GM12878 (cell line): ENCODE results near the gene PAM16. TPM values are rescaled to one million over a fixed set of nuclear protein-coding genes. Genes with fewer than 3 reads are reported as not detected.

Experiments
- ATAC-seq: fragments of 200-7000 bp; cut with Tn5 transposase; 3 replicates; pipeline ENCODE4 v1.9.1; 2020; ENCODE audit warnings: mild to moderate bottlenecking, moderate library complexity
- BruUV-seq: library from RNA; stranded (reverse); fragments of 400-500 nt; replicated peaks from 2 replicates; lab custom pipeline; 2021; lab: Mats Ljungman, UMichigan
- CTCF ChIA-PET: fragments of 300-600 bp; sonication (Branson Sonifier 250); formaldehyde crosslinking; extraction: SDS; loops from one replicate; lab custom pipeline; 2021; ENCODE audit warnings: inconsistent platforms; lab: Yijun Ruan, JAX
- POLR2A ChIA-PET: fragments of 350-600 bp; formaldehyde crosslinking; extraction: SDS; loops from one replicate; lab custom pipeline; 2021; ENCODE audit warnings: inconsistent platforms; lab: Charles Lee
- RAD21 ChIA-PET: fragments of 300-600 bp; sonication (Branson Sonifier 250); formaldehyde crosslinking; loops from one replicate; lab custom pipeline; 2023; ENCODE audit warnings: antibody characterized with exemption; ENCODE audit not compliant: unreplicated experiment; lab: Charles Lee
- SMC1A ChIA-PET: fragments of 300-600 bp; sonication (Branson Sonifier 250); formaldehyde crosslinking; loops from one replicate; lab custom pipeline; 2023; ENCODE audit not compliant: unreplicated experiment, uncharacterized antibody; lab: Charles Lee
- DNase-seq: peaks from one replicate; pipeline ENCODE4 v3.0.0-alpha.2; 2011; ENCODE audit warnings: low read depth, low spot score
- FAIRE-seq: peaks from 3 replicates; lab custom pipeline; 2011; peaks lifted over from hg19 to GRCh38; lab: Jason Lieb, UNC
- H2AFZ ChIP-seq: 2 replicates; pipeline ENCODE4 v1.6.0; 2011; ENCODE audit warnings: low read depth, low read length, control low read depth; ENCODE audit not compliant: control insufficient read depth
- H3K27ac ChIP-seq: 2 replicates; pipeline ENCODE4 v1.5.1; 2011; ENCODE audit warnings: control low read depth; ENCODE audit not compliant: control insufficient read depth, insufficient read depth
- H3K27me3 ChIP-seq, 2 experiments: replicated peaks in 1 of 2; 2 replicates each; pipeline versions ENCODE4 v1.6.0 to v1.6.1; 2011; ENCODE audit warnings: low read length in 1 of 2; ENCODE audit not compliant: control insufficient read depth in 2 of 2, insufficient read depth in 2 of 2
- H3K36me3 ChIP-seq, 2 experiments: 2 replicates each; pipeline ENCODE4 v1.5.1; 2011; ENCODE audit warnings: low read length in 1 of 2; ENCODE audit not compliant: control insufficient read depth in 2 of 2, insufficient read depth in 2 of 2
- H3K4me1 ChIP-seq: 2 replicates; pipeline ENCODE4 v1.6.1; 2011; ENCODE audit warnings: mild to moderate bottlenecking, low read length, moderate library complexity, mixed read lengths; ENCODE audit not compliant: control insufficient read depth, insufficient read depth
- H3K4me2 ChIP-seq: 2 replicates; pipeline ENCODE4 v1.6.0; 2011; ENCODE audit warnings: control low read depth; ENCODE audit not compliant: control insufficient read depth, insufficient read depth
- H3K4me3 ChIP-seq: fragments of 200-600 bp; sonication (generic); 2 replicates; pipeline ENCODE4 v1.5.1; 2016
- H3K79me2 ChIP-seq: 2 replicates; pipeline ENCODE4 v1.6.0; 2011; ENCODE audit warnings: low read length; ENCODE audit not compliant: control insufficient read depth, insufficient read depth
- H3K9ac ChIP-seq: 2 replicates; pipeline ENCODE4 v1.8.0; 2011; ENCODE audit warnings: low read length, control low read depth, mixed read lengths; ENCODE audit not compliant: control insufficient read depth, insufficient read depth
- H3K9me3 ChIP-seq: replicated peaks from 3 replicates; pipeline ENCODE4 v1.5.1; 2011; ENCODE audit warnings: mild to moderate bottlenecking, low read length; ENCODE audit not compliant: control insufficient read depth, insufficient read depth
- H4K20me1 ChIP-seq: 2 replicates; pipeline ENCODE4 v1.6.0; 2011; ENCODE audit not compliant: control insufficient read depth, insufficient read depth
- IKZF1 ChIP-seq: fragments of 450-650 bp; conservative IDR thresholded peaks from 2 replicates; pipeline ENCODE4 v1.6.1; 2017; ENCODE audit warnings: antibody characterized with exemption, mild to moderate bottlenecking
- NFYB ChIP-seq: IDR thresholded peaks from 2 replicates; pipeline ENCODE4 v1.6.1; 2011; ENCODE audit warnings: low read depth, mild to moderate bottlenecking, low read length, improper control_type of control experiment, moderate library complexity; ENCODE audit not compliant: insufficient read depth
- NR2F1 ChIP-seq: fragments of 450-650 bp; conservative IDR thresholded peaks from 2 replicates; pipeline ENCODE4 v1.6.1; 2017; ENCODE audit warnings: mild to moderate bottlenecking
- PAX5 ChIP-seq: IDR thresholded peaks from 2 replicates; pipeline ENCODE4 v1.6.1; 2011; ENCODE audit warnings: low read depth, low read length, borderline replicate concordance
- POLR2A ChIP-seq: IDR thresholded peaks from 2 replicates; pipeline ENCODE4 v1.6.1; 2011; ENCODE audit warnings: low read depth, mild to moderate bottlenecking, low read length
- SP1 ChIP-seq: IDR thresholded peaks from one replicate; pipeline ENCODE4 v1.6.1; 2011; ENCODE audit warnings: low read depth, low read length
- TARDBP ChIP-seq: IDR thresholded peaks from 2 replicates; pipeline ENCODE4 v1.6.1; 2016; ENCODE audit warnings: borderline replicate concordance
- TCF12 ChIP-seq: IDR thresholded peaks from 2 replicates; pipeline ENCODE4 v1.6.1; 2011; ENCODE audit warnings: low read depth, mild to moderate bottlenecking, low read length
- WGBS: methylation state at CpG from one replicate; pipeline ENCODE4 v1.1.6; 2016; ENCODE audit warnings: low lambda C conversion rate; ENCODE audit not compliant: insufficient replicate concordance, insufficient coverage; ENCODE audit errors: missing lambda C conversion rate; 5-methylcytosine and 5-hydroxymethylcytosine counted together
- in situ Hi-C: fragments of 300-500 bp; cut with MboI; formaldehyde crosslinking; loops from 9 replicates; pipeline ENCODE4 v1.14.3; 2018; ENCODE audit warnings: mixed read lengths
- intact Hi-C: fragments of 100-400 bp; cut with micrococcal nuclease; formaldehyde crosslinking; loops from one replicate; pipeline ENCODE4 v1.14.2; 2022; ENCODE audit not compliant: unreplicated experiment
- polyA plus RNA-seq, 11 experiments: library from polyadenylated mRNA; depleted of rRNA in 4 of 11; unstranded in 6 of 11; stranded (reverse) in 5 of 11; fragments of >200 nt; fragmentation: Nextera tagmentation in 4 of 11; fragmentation: Illumina TruSeq in 1 of 11; extraction: Ambion mirVana in 4 of 11; extraction: Trizol in 1 of 11; gene quantifications; 1 replicate in 1 of 11; 2 replicates in 10 of 11; pipeline versions ENCODE4 v1.2.1 to v1.2.3, GENCODE V29; 2011 to 2016; ENCODE audit warnings: inconsistent platforms in 2 of 11, missing spikeins in 2 of 11, low read depth in 1 of 11
- total RNA-seq, 4 experiments: library from RNA; depleted of rRNA in 3 of 4; stranded (reverse); fragments of >200 nt in 3 of 4; fragmentation: Illumina TruSeq in 1 of 4; extraction: Trizol in 1 of 4; gene quantifications; 2 replicates each; pipeline versions ENCODE4 v1.2.1 to v1.2.3, GENCODE V29; 2013 to 2021
- TF ChIP-seq, protein P1 (sequence below): fragments of 450-650 bp; IDR thresholded peaks from 2 replicates; pipeline ENCODE4 v1.6.1; 2017; ENCODE audit warnings: mild to moderate bottlenecking, moderate library complexity
- TF ChIP-seq, protein P2 (sequence below): fragments of 150-350 bp; IDR thresholded peaks from 2 replicates; pipeline ENCODE4 v1.6.1; 2016; ENCODE audit warnings: low read depth, low read length
- TF ChIP-seq, protein P3 (sequence below): IDR thresholded peaks from 2 replicates; pipeline ENCODE4 v1.6.1; 2012; ENCODE audit warnings: low read depth, low read length, improper control_type of control experiment
- TF ChIP-seq, protein P4 (sequence below): fragments of 450-650 bp; IDR thresholded peaks from 2 replicates; pipeline ENCODE4 v1.6.1; 2017; ENCODE audit warnings: mild to moderate bottlenecking
- TF ChIP-seq, protein P5 (sequence below): IDR thresholded peaks from 2 replicates; pipeline ENCODE4 v1.6.1; 2011; ENCODE audit warnings: low read depth, low read length, improper control_type of control experiment, borderline replicate concordance

The PAM16 gene
- total and polyA plus RNA-seq, 10 of the 15 experiments (the other 5 are each of a cell fraction or from before 2014, with no cell fraction given): 18.5 to 94.3 (median 51.5) TPM

DNA sequence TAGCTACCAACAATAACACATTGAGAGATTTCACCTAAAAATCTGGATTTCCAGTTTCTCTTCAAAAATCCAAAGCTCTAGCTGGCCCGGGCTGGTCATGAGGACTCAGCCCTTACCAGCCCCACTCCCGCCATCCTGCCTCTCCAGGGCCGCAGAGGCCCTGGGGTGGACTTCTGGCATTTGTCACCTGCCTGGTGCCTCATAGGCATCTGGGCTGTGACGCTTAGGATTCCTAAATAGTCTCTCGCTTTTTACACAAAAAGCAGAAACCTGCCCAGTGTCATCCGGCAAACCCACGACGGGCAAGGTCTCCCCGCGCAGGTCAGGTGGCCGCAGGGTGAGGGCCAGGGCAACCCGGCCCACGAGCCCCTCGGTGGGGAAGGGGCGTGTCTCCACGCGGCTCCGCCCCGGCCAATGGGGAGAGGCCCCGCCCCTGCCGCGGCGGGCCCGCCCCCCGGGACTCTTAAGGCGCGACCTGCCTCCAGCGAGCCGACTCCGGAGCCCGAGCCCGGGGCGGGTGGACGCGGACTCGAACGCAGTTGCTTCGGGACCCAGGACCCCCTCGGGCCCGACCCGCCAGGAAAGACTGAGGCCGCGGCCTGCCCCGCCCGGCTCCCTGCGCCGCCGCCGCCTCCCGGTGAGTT, 20.4 kb upstream of the PAM16 start, which contains the start of gene VASN:
Gene VASN (plus strand): TSS at position 492 of the 644 bp plus-strand sequence. CDS start 9,030 bp downstream, outside the sequence.
- Histone ChIP-seq H3K4me3 (peak within 1 kb of the TSS; percentile 22; the same call in 1 of the 2 replicates), H4K20me1 (peaks cover 5% of the 10 kb centered on the region), H3K27me3 (no peaks in the 10 kb centered on the region), H3K79me2 (no peaks in the 10 kb centered on the region), H3K27ac (no peak within 1 kb of the TSS), H3K4me2 (peak within 1 kb of the TSS; percentile 82), H3K9ac (0 out of 2 replicates have a peak within 1 kb of the TSS, but pooled peaks have one; percentile 12), H3K9me3 (no peaks in the 10 kb centered on the region), H3K36me3 (peaks cover 0 to 5% of the 10 kb centered on the region in 2 experiments; a peak in 2 of 4 replicates), H3K4me1 (no peaks in the 10 kb centered on the region), H2AFZ (no peak within 1 kb of the TSS; the same call in 1 of the 2 replicates)
- ChIA-PET POLR2A (no interaction called here), SMC1A (no interaction called here), RAD21 (interaction anchor here (1.0 kb wide), 1 partner anchor 31 kb away, joined by 3 read pairs; no protein-coding TSS in a partner anchor), CTCF (interaction anchor here (0.9 to 1.9 kb wide), 3 partner anchors 19 to 185 kb away, joined by 3 to 11 read pairs (median 3); no protein-coding TSS in a partner anchor)
- WGBS: 9% methylated on average over 37 of the region's 50 CpGs
- in situ Hi-C loops (no loop called here), intact Hi-C loops (no loop called here)
- FAIRE-seq: no peak
- peak; percentile 85 for ATAC-seq
- no peak for DNase-seq
- BruUV-seq: no TSS peak
- TF ChIP-seq, protein P1, sequence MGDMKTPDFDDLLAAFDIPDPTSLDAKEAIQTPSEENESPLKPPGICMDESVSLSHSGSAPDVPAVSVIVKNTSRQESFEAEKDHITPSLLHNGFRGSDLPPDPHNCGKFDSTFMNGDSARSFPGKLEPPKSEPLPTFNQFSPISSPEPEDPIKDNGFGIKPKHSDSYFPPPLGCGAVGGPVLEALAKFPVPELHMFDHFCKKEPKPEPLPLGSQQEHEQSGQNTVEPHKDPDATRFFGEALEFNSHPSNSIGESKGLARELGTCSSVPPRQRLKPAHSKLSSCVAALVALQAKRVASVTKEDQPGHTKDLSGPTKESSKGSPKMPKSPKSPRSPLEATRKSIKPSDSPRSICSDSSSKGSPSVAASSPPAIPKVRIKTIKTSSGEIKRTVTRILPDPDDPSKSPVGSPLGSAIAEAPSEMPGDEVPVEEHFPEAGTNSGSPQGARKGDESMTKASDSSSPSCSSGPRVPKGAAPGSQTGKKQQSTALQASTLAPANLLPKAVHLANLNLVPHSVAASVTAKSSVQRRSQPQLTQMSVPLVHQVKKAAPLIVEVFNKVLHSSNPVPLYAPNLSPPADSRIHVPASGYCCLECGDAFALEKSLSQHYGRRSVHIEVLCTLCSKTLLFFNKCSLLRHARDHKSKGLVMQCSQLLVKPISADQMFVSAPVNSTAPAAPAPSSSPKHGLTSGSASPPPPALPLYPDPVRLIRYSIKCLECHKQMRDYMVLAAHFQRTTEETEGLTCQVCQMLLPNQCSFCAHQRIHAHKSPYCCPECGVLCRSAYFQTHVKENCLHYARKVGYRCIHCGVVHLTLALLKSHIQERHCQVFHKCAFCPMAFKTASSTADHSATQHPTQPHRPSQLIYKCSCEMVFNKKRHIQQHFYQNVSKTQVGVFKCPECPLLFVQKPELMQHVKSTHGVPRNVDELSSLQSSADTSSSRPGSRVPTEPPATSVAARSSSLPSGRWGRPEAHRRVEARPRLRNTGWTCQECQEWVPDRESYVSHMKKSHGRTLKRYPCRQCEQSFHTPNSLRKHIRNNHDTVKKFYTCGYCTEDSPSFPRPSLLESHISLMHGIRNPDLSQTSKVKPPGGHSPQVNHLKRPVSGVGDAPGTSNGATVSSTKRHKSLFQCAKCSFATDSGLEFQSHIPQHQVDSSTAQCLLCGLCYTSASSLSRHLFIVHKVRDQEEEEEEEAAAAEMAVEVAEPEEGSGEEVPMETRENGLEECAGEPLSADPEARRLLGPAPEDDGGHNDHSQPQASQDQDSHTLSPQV: no peak
- TF ChIP-seq TCF12 (peak; percentile 57; the same call in 1 of the 2 replicates), TARDBP (no peak), IKZF1 (no peak), POLR2A (peak; percentile 78), NFYB (no peak), PAX5 (no peak), SP1 (peak; percentile 40), NR2F1 (no peak)
- TF ChIP-seq, protein P2, sequence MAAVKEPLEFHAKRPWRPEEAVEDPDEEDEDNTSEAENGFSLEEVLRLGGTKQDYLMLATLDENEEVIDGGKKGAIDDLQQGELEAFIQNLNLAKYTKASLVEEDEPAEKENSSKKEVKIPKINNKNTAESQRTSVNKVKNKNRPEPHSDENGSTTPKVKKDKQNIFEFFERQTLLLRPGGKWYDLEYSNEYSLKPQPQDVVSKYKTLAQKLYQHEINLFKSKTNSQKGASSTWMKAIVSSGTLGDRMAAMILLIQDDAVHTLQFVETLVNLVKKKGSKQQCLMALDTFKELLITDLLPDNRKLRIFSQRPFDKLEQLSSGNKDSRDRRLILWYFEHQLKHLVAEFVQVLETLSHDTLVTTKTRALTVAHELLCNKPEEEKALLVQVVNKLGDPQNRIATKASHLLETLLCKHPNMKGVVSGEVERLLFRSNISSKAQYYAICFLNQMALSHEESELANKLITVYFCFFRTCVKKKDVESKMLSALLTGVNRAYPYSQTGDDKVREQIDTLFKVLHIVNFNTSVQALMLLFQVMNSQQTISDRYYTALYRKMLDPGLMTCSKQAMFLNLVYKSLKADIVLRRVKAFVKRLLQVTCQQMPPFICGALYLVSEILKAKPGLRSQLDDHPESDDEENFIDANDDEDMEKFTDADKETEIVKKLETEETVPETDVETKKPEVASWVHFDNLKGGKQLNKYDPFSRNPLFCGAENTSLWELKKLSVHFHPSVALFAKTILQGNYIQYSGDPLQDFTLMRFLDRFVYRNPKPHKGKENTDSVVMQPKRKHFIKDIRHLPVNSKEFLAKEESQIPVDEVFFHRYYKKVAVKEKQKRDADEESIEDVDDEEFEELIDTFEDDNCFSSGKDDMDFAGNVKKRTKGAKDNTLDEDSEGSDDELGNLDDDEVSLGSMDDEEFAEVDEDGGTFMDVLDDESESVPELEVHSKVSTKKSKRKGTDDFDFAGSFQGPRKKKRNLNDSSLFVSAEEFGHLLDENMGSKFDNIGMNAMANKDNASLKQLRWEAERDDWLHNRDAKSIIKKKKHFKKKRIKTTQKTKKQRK: no peak
- TF ChIP-seq, protein P3, sequence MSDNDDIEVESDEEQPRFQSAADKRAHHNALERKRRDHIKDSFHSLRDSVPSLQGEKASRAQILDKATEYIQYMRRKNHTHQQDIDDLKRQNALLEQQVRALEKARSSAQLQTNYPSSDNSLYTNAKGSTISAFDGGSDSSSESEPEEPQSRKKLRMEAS: no peak
- TF ChIP-seq, protein P4, sequence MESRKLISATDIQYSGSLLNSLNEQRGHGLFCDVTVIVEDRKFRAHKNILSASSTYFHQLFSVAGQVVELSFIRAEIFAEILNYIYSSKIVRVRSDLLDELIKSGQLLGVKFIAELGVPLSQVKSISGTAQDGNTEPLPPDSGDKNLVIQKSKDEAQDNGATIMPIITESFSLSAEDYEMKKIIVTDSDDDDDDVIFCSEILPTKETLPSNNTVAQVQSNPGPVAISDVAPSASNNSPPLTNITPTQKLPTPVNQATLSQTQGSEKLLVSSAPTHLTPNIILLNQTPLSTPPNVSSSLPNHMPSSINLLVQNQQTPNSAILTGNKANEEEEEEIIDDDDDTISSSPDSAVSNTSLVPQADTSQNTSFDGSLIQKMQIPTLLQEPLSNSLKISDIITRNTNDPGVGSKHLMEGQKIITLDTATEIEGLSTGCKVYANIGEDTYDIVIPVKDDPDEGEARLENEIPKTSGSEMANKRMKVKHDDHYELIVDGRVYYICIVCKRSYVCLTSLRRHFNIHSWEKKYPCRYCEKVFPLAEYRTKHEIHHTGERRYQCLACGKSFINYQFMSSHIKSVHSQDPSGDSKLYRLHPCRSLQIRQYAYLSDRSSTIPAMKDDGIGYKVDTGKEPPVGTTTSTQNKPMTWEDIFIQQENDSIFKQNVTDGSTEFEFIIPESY: no peak
- TF ChIP-seq, protein P5, sequence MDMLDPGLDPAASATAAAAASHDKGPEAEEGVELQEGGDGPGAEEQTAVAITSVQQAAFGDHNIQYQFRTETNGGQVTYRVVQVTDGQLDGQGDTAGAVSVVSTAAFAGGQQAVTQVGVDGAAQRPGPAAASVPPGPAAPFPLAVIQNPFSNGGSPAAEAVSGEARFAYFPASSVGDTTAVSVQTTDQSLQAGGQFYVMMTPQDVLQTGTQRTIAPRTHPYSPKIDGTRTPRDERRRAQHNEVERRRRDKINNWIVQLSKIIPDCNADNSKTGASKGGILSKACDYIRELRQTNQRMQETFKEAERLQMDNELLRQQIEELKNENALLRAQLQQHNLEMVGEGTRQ: no peak
